Measurements from ENCODE around the gene AJAP1. TPM values are rescaled to one million over a fixed set of nuclear protein-coding genes. Genes with fewer than 3 reads are reported as not detected.

AJAP1 gene
- total RNA-seq, 4 donors from 2014 or later: 0.12 to 0.81 (median 0.32) TPM

- Histone ChIP-seq H3K27ac (no peak overlapping the region), H3K36me3 (no peaks in the 10 kb centered on the region), H3K9me3 (peaks cover 0 to 25% (median 0%) of the 10 kb centered on the region in 3 donors), H3K4me1 (no peaks in the 10 kb centered on the region), H3K27me3 (peaks cover 4% of the 10 kb centered on the region), H3K4me3 (no peak overlapping the region)
- 70 to 88% methylated on average over 1 to 2 of the region's 6 CpGs for WGBS, 2 donors (ENCODE audit: low coverage in 1 of 2)
- no peak for ATAC-seq
- no peak for TF ChIP-seq EP300 (IDR thresholded peaks at IDR 0.05)
These were observed 139.8 kb downstream of the AJAP1 start for GRCh38 chr1:4794020-4794780.

- Histone ChIP-seq H3K9me3 (peaks cover 0 to 25% (median 0%) of the 10 kb centered on the region in 3 donors), H3K27me3 (peaks cover 8% of the 10 kb centered on the region), H3K4me1 (no peaks in the 10 kb centered on the region), H3K36me3 (no peaks in the 10 kb centered on the region), H3K27ac (no peak overlapping the region), H3K4me3 (no peak overlapping the region)
- ATAC-seq: no peak
- TF ChIP-seq EP300 (IDR thresholded peaks at IDR 0.05) (no peak), POLR2A (IDR thresholded peaks at IDR 0.05) (no peak), CTCF (IDR thresholded peaks at IDR 0.05) (no peak), POLR2AphosphoS5 (IDR thresholded peaks at IDR 0.05) (no peak)
- WGBS, 2 donors (ENCODE audit: low coverage in 1 of 2): 75 to 82% methylated on average over 3 to 9 of the region's 11 CpGs
These were observed 142.0 kb downstream of the AJAP1 start for GRCh38 chr1:4796161-4797015.

GRCh38 chr1:4797016-4797410 is 142.6 kb downstream of the AJAP1 start:
- no peak for TF ChIP-seq POLR2AphosphoS5 (IDR thresholded peaks at IDR 0.05)
- TF ChIP-seq EP300 (IDR thresholded peaks at IDR 0.05): no peak
- TF ChIP-seq POLR2A (IDR thresholded peaks at IDR 0.05): no peak
- no peak for TF ChIP-seq CTCF (IDR thresholded peaks at IDR 0.05)
- no peak overlapping the region for H3K4me3 ChIP-seq
- ATAC-seq: no peak
- peaks cover 8% of the 10 kb centered on the region for H3K27me3 ChIP-seq
- peaks cover 0 to 25% (median 0%) of the 10 kb centered on the region in 3 donors for H3K9me3 ChIP-seq
- WGBS, 2 donors (ENCODE audit: low coverage in 1 of 2): 66 to 72% methylated on average over 2 of the region's 6 CpGs
- H3K36me3 ChIP-seq: no peaks in the 10 kb centered on the region
- no peak overlapping the region for H3K27ac ChIP-seq
- H3K4me1 ChIP-seq: no peaks in the 10 kb centered on the region

- Histone ChIP-seq H3K4me3 (no peak overlapping the region), H3K9me3 (peaks cover 0 to 25% (median 0%) of the 10 kb centered on the region in 3 donors), H3K27me3 (peaks cover 8% of the 10 kb centered on the region), H3K36me3 (no peaks in the 10 kb centered on the region), H3K27ac (no peak overlapping the region), H3K4me1 (no peaks in the 10 kb centered on the region)
- WGBS, 2 donors (ENCODE audit: low coverage in 1 of 2): 67% methylated on average over 4 of the region's 5 CpGs; no CpG with 5 or more reads in 1 of the 2 donors
- no peak for ATAC-seq
- TF ChIP-seq POLR2AphosphoS5 (IDR thresholded peaks at IDR 0.05) (no peak), POLR2A (IDR thresholded peaks at IDR 0.05) (no peak), CTCF (IDR thresholded peaks at IDR 0.05) (no peak), EP300 (IDR thresholded peaks at IDR 0.05) (no peak)
These were observed 143.0 kb downstream of the AJAP1 start for GRCh38 chr1:4797429-4797828.

- ATAC-seq: peak; percentile 78
- 44 to 47% methylated on average over 6 to 9 of the region's 14 CpGs for WGBS, 2 donors (ENCODE audit: low coverage in 1 of 2)
- no peak for TF ChIP-seq EP300 (IDR thresholded peaks at IDR 0.05)
- TF ChIP-seq CTCF (IDR thresholded peaks at IDR 0.05): no peak
- no peak for TF ChIP-seq POLR2A (IDR thresholded peaks at IDR 0.05)
- no peak for TF ChIP-seq POLR2AphosphoS5 (IDR thresholded peaks at IDR 0.05)
These were observed 146.9 kb downstream of the AJAP1 start for GRCh38 chr1:4801192-4801924.

More at GRCh38 chr1:4801192-4801924, 146.9 kb downstream of the AJAP1 start:
- peaks cover 0 to 12% (median 0%) of the 10 kb centered on the region in 3 donors for H3K9me3 ChIP-seq
- H3K27ac ChIP-seq: no peak overlapping the region
- H3K4me3 ChIP-seq: no peak overlapping the region
- no peaks in the 10 kb centered on the region for H3K4me1 ChIP-seq
- peaks cover 32% of the 10 kb centered on the region for H3K27me3 ChIP-seq
- H3K36me3 ChIP-seq: no peaks in the 10 kb centered on the region
